HUES6 (cell line): ENCODE data around the gene TRPC4.

Experiments used
- H3K27ac ChIP-seq: 2 replicates; pipeline ENCODE4 v1.7.0; 2013; ENCODE audit warnings: low read depth, mild to moderate bottlenecking, low read length, inconsistent platforms
- H3K27me3 ChIP-seq: 2 replicates; pipeline ENCODE4 v1.6.1; 2013; ENCODE audit warnings: low read length; ENCODE audit not compliant: control insufficient read depth, insufficient read depth
- H3K36me3 ChIP-seq: 2 replicates; pipeline ENCODE4 v1.6.1; 2013; ENCODE audit warnings: low read length; ENCODE audit not compliant: control insufficient read depth, insufficient read depth
- H3K4me1 ChIP-seq: 2 replicates; pipeline ENCODE4 v1.6.1; 2013; ENCODE audit warnings: low read length; ENCODE audit not compliant: control insufficient read depth, insufficient read depth
- H3K4me3 ChIP-seq: 2 replicates; pipeline ENCODE4 v1.5.1; 2013; ENCODE audit warnings: low read depth, low read length
- H3K9ac ChIP-seq: one replicate; pipeline ENCODE4 v1.6.1; 2013; ENCODE audit warnings: mild to moderate bottlenecking, low read length
- H3K9me3 ChIP-seq: 2 replicates; pipeline ENCODE4 v1.6.1; 2013; ENCODE audit warnings: low read depth, low read length; ENCODE audit not compliant: control insufficient read depth, insufficient read depth

Gene TRPC4

DNA sequence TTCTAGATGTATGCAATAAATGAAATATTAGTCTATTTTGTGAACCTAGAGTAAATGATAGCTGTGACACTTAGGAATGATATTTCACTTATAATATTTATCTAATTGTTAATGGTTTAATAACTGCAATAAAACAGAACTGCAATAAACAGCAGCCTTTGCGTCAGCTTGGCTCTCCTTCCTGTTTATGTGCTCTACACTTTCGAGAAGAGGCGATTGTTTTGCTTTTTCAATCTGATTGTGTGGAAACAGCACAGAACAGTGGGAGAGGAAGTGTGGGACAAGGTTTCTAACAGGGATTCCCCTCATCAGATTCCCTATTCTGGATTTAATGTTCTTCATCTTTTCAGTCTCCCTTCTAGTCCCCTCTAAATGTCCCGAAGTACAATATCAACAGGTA is 17.3 kb upstream of the TRPC4 start:
- Histone ChIP-seq H3K27ac (no peak overlapping the region), H3K4me3 (no peak overlapping the region), H3K9me3 (no peaks in the 10 kb centered on the region), H3K9ac (no peak overlapping the region), H3K27me3 (no peaks in the 10 kb centered on the region), H3K4me1 (no peaks in the 10 kb centered on the region), H3K36me3 (no peaks in the 10 kb centered on the region)

- Histone ChIP-seq H3K4me3 (no peak overlapping the region), H3K27me3 (no peaks in the 10 kb centered on the region), H3K9me3 (no peaks in the 10 kb centered on the region), H3K27ac (no peak overlapping the region), H3K9ac (no peak overlapping the region), H3K36me3 (no peaks in the 10 kb centered on the region), H3K4me1 (no peaks in the 10 kb centered on the region)
Measured at GRCh38 chr13:37884674-37885073, 15.1 kb upstream of the TRPC4 start.

DNA sequence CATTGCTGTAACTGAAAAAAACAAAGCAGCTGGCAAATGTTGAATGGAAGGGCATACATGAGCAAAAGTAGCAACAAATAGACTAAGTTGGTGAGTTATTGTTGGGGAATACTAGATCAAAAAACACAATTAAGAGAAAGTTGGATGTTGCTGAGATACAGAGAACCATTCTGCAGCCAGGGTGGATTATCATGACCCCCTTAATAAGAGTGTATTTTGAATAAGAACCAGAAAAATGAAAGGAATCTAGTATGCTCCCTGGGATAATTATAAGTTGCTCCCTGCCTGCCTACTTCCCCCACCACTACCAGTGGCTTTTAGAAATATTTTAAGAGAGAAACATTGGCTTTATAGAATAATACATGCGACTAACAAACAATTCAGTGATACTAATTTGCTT is 14.5 kb upstream of the TRPC4 start:
- no peaks in the 10 kb centered on the region for H3K27me3 ChIP-seq
- no peaks in the 10 kb centered on the region for H3K9me3 ChIP-seq
- no peaks in the 10 kb centered on the region for H3K36me3 ChIP-seq
- H3K9ac ChIP-seq = no peak overlapping the region
- H3K27ac ChIP-seq = no peak overlapping the region
- no peaks in the 10 kb centered on the region for H3K4me1 ChIP-seq
- H3K4me3 ChIP-seq = no peak overlapping the region

DNA sequence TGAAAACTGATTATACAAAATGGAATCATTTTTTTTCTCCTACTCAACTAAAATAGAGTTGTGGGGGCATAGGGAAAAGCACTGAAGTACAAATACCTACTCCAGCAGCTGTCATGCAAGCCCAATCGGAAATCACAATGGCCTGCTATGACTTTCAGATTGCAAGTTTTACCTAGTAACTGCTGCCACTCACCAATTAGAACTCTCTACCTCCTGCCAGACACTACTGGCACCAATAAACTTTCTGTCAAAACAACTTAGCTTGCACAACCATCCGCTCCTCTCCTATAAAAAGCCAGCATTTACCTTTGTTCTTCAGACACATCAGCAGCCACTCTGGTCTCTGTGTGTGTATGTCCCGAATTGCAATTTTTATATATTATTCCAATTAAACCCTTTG is 9.3 kb upstream of the TRPC4 start:
- H3K9me3 ChIP-seq = no peaks in the 10 kb centered on the region
- no peaks in the 10 kb centered on the region for H3K36me3 ChIP-seq
- H3K4me1 ChIP-seq = no peaks in the 10 kb centered on the region
- no peak overlapping the region for H3K27ac ChIP-seq
- no peak overlapping the region for H3K9ac ChIP-seq
- no peak overlapping the region for H3K4me3 ChIP-seq
- H3K27me3 ChIP-seq = no peaks in the 10 kb centered on the region

DNA sequence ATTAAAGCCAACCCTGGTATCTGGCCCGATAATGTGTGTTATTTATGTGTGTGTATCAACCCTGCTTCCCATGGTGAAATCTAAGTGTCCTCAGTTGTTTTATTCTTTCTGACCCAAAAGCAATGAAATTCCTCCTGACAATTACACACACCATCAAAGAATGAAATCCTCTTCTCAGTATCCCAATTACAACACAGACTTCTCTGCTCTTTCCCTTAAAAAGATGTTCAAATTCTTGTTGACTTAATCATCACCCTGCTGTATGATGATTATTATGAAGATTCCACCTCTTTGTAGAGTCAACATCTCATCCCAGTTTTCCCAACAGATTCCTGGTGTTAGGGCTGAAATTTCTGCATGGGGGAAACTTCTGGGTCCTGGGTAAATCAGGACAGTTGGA is 8.9 kb upstream of the TRPC4 start:
- no peak overlapping the region for H3K9ac ChIP-seq
- no peaks in the 10 kb centered on the region for H3K4me1 ChIP-seq
- H3K4me3 ChIP-seq = no peak overlapping the region
- no peak overlapping the region for H3K27ac ChIP-seq
- no peaks in the 10 kb centered on the region for H3K36me3 ChIP-seq
- no peaks in the 10 kb centered on the region for H3K27me3 ChIP-seq
- no peaks in the 10 kb centered on the region for H3K9me3 ChIP-seq

- Histone ChIP-seq H3K36me3 (no peaks in the 10 kb centered on the region), H3K27me3 (peaks cover 30% of the 10 kb centered on the region), H3K4me1 (peaks cover 9% of the 10 kb centered on the region), H3K9ac (no peak overlapping the region), H3K9me3 (no peaks in the 10 kb centered on the region), H3K27ac (no peak overlapping the region), H3K4me3 (peak overlapping the region; percentile 84; the same call in 1 of the 2 replicates)
Measured at GRCh38 chr13:37870895-37871550, 1.5 kb upstream of the TRPC4 start.

- Histone ChIP-seq H3K4me3 (peak overlapping the region; percentile 84), H3K9me3 (no peaks in the 10 kb centered on the region), H3K9ac (no peak overlapping the region), H3K27ac (no peak overlapping the region), H3K4me1 (peaks cover 9% of the 10 kb centered on the region), H3K36me3 (no peaks in the 10 kb centered on the region), H3K27me3 (peaks cover 30% of the 10 kb centered on the region)
Measured at GRCh38 chr13:37870489-37870845, 895 bp upstream of the TRPC4 start.

DNA sequence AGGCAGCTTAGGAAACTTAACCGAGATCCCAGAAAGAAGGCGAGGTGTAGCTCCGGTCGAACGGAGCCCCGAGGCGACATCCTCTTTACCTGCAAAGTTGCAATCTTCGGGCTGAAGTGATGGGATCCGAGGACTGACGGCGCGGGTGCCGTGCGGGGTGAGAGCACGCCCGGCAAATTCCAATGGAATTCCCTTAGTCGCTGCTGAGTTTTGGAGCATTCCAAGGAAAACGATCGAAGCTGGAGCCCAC is 141 bp downstream of the TRPC4 start:
- peak overlapping the region; percentile 84 for H3K4me3 ChIP-seq
- no peaks in the 10 kb centered on the region for H3K36me3 ChIP-seq
- H3K4me1 ChIP-seq = peaks cover 9% of the 10 kb centered on the region
- H3K9me3 ChIP-seq = no peaks in the 10 kb centered on the region
- no peak overlapping the region for H3K27ac ChIP-seq
- peak overlapping the region; percentile 72 for H3K9ac ChIP-seq
- H3K27me3 ChIP-seq = peaks cover 30% of the 10 kb centered on the region

GRCh38 chr13:37868691-37869505 is 674 bp downstream of the TRPC4 start:
- H3K36me3 ChIP-seq = no peaks in the 10 kb centered on the region
- no peak overlapping the region for H3K27ac ChIP-seq
- H3K9me3 ChIP-seq = no peaks in the 10 kb centered on the region
- H3K4me3 ChIP-seq = peak overlapping the region; percentile 84
- H3K27me3 ChIP-seq = peaks cover 30% of the 10 kb centered on the region
- H3K4me1 ChIP-seq = peaks cover 9% of the 10 kb centered on the region
- peak overlapping the region; percentile 72 for H3K9ac ChIP-seq

DNA sequence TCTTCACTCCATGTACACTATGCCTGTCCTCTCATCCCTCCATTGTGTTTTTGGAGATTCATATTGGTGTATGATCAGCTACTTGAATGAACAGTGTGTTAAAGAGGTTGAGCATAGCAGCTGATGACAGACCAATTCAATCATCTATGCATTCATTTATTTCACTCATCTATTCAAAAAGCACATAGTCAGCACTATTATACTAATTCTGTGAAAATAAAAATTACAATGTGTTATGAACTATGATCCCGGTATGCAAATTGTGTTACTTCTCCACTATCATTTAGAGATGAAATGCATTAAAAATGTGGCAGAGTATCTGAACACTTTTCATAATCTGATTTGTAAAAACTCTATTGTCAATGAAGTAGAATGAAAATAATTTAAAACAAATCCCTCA is 5.9 kb downstream of the TRPC4 start:
- H3K4me1 ChIP-seq = peaks cover 2% of the 10 kb centered on the region; the same call in 1 of the 2 replicates
- no peak overlapping the region for H3K9ac ChIP-seq

GRCh38 chr13:37835392-37835791 is 34.2 kb downstream of the TRPC4 start:
- Histone ChIP-seq H3K27ac (no peak overlapping the region), H3K36me3 (no peaks in the 10 kb centered on the region), H3K4me1 (no peaks in the 10 kb centered on the region)

More for the DNA sequence above, 5.9 kb downstream of the TRPC4 start:
- Histone ChIP-seq H3K27me3 (peaks cover 5% of the 10 kb centered on the region), H3K36me3 (no peaks in the 10 kb centered on the region), H3K4me3 (no peak overlapping the region), H3K9me3 (no peaks in the 10 kb centered on the region), H3K27ac (no peak overlapping the region)

More at GRCh38 chr13:37835392-37835791, 34.2 kb downstream of the TRPC4 start:
- no peaks in the 10 kb centered on the region for H3K27me3 ChIP-seq
- no peak overlapping the region for H3K4me3 ChIP-seq
- H3K9ac ChIP-seq = no peak overlapping the region
- H3K9me3 ChIP-seq = peaks cover 20% of the 10 kb centered on the region
